ENCODE data around the gene ELK3. TPM values are rescaled to one million over a fixed set of nuclear protein-coding genes. Genes with fewer than 3 reads are reported as not detected.

ELK3 gene
- 10 to 100 TPM; 15.7 to 23.8 (median 18.4) TPM for total RNA-seq
- 10 to 100 TPM in 1 of 3 donors, 1 to 10 TPM in 2; 2.3 to 12.0 (median 9.0) TPM for polyA plus RNA-seq

GRCh38 chr12:96193725-96194575 is at the start of gene ELK3:
Gene ELK3, plus strand, starts transcription at chr12:96194375.
- WGBS, 2 donors, result 3 to 4% methylated on average over 75 of the region's 75 CpGs
- Histone ChIP-seq H3K27ac (peak within 1 kb of the TSS; percentile 81 to 88 (median 86)), H3K4me3 (peak within 1 kb of the TSS; percentile 52 to 85 (median 72)), H3K9me3 (no peaks in the 10 kb centered on the region), H3K4me1 (peaks cover 0 to 40% (median 21%) of the 10 kb centered on the region in 4 donors), H3K36me3 (no peaks in the 10 kb centered on the region), H3K27me3 (no peaks in the 10 kb centered on the region)
- intact Hi-C loops (cut with DNase I), result no loop called here
- TF ChIP-seq CTCF (IDR thresholded peaks at IDR 0.05) (no peak), POLR2AphosphoS5 (IDR thresholded peaks at IDR 0.05) (peak; percentile 37 to 80 (median 72))
- peak; percentile 84 for DNase-seq

GRCh38 chr12:96146747-96147146 is 47.4 kb upstream of the ELK3 start:
- 78 to 81% methylated on average over 2 of the region's 2 CpGs for WGBS, 2 donors
- H3K4me1 ChIP-seq, result no peaks in the 10 kb centered on the region
- no peaks in the 10 kb centered on the region for H3K9me3 ChIP-seq
- intact Hi-C loops (cut with DNase I), result no loop called here
- TF ChIP-seq POLR2A (IDR thresholded peaks at IDR 0.05) (no peak), EP300 (IDR thresholded peaks at IDR 0.05) (no peak), POLR2AphosphoS5 (IDR thresholded peaks at IDR 0.05) (no peak), CTCF (IDR thresholded peaks at IDR 0.05) (no peak)
- H3K27ac ChIP-seq, result no peak overlapping the region
- no peaks in the 10 kb centered on the region for H3K36me3 ChIP-seq
- DNase-seq, result no peak
- H3K4me3 ChIP-seq, result no peak overlapping the region
- no peaks in the 10 kb centered on the region for H3K27me3 ChIP-seq

- no peak for TF ChIP-seq EP300 (IDR thresholded peaks at IDR 0.05)
- no peak for TF ChIP-seq POLR2AphosphoS5 (IDR thresholded peaks at IDR 0.05)
- intact Hi-C loops (cut with DNase I), result no loop called here
- no peaks in the 10 kb centered on the region for H3K27me3 ChIP-seq
- H3K27ac ChIP-seq, result no peak overlapping the region
- no peak for DNase-seq
- no peaks in the 10 kb centered on the region for H3K36me3 ChIP-seq
- no peaks in the 10 kb centered on the region for H3K9me3 ChIP-seq
- no peak overlapping the region for H3K4me3 ChIP-seq
- H3K4me1 ChIP-seq, result no peaks in the 10 kb centered on the region
- 83 to 84% methylated on average over 5 of the region's 5 CpGs for WGBS, 2 donors
These were observed 43.7 kb upstream of the ELK3 start for GRCh38 chr12:96150442-96150841.

- no peak for DNase-seq
- Histone ChIP-seq H3K27me3 (no peaks in the 10 kb centered on the region), H3K4me3 (no peak overlapping the region), H3K4me1 (no peaks in the 10 kb centered on the region), H3K27ac (no peak overlapping the region), H3K36me3 (no peaks in the 10 kb centered on the region), H3K9me3 (no peaks in the 10 kb centered on the region)
- intact Hi-C loops (cut with DNase I), result no loop called here
- no peak for TF ChIP-seq CTCF (IDR thresholded peaks at IDR 0.05)
- no peak for TF ChIP-seq POLR2AphosphoS5 (IDR thresholded peaks at IDR 0.05)
- no peak for TF ChIP-seq POLR2A (IDR thresholded peaks at IDR 0.05)
- no peak for TF ChIP-seq EP300 (IDR thresholded peaks at IDR 0.05)
- 92 to 93% methylated on average over 11 of the region's 11 CpGs for WGBS, 2 donors
These were observed 42.0 kb upstream of the ELK3 start for GRCh38 chr12:96152164-96152563.

GRCh38 chr12:96153131-96153725 is 40.9 kb upstream of the ELK3 start:
- Histone ChIP-seq H3K36me3 (no peaks in the 10 kb centered on the region), H3K27ac (no peak overlapping the region), H3K4me1 (no peaks in the 10 kb centered on the region), H3K27me3 (no peaks in the 10 kb centered on the region), H3K4me3 (no peak overlapping the region), H3K9me3 (no peaks in the 10 kb centered on the region)
- 92 to 93% methylated on average over 19 of the region's 19 CpGs for WGBS, 2 donors
- TF ChIP-seq POLR2AphosphoS5 (IDR thresholded peaks at IDR 0.05), result no peak
- TF ChIP-seq CTCF (IDR thresholded peaks at IDR 0.05), result no peak
- TF ChIP-seq EP300 (IDR thresholded peaks at IDR 0.05), result no peak
- TF ChIP-seq POLR2A (IDR thresholded peaks at IDR 0.05), result no peak
- DNase-seq, result no peak
- intact Hi-C loops (cut with DNase I), result no loop called here
